Prostate gland (tissue), 2 donors: ENCODE measurements around the gene VSIG10. TPM values are rescaled to one million over a fixed set of nuclear protein-coding genes. Genes with fewer than 3 reads are reported as not detected.

ENCODE experiments used
- DNase-seq: peaks from one replicate; pipeline ENCODE4 v3.0.0-alpha.2; 2019; ENCODE audit warnings: low spot score
- H3K27ac ChIP-seq, 2 donors: fragments of 200-600 bp; sonication (generic); 2 replicates each; pipeline ENCODE4 v1.5.1; 2017 to 2019
- H3K27me3 ChIP-seq: fragments of 200-600 bp; sonication (generic); replicated peaks from 2 replicates; pipeline ENCODE4 v1.5.1; 2019; ENCODE audit not compliant: insufficient read depth
- H3K36me3 ChIP-seq, 2 donors: fragments of 200-600 bp; sonication (generic); 1 replicate in 1 of 2; 2 replicates in 1 of 2; pipeline versions ENCODE4 v1.5.1 to v1.8.1; 2017 to 2019
- H3K4me1 ChIP-seq: fragments of 200-600 bp; sonication (generic); replicated peaks from 2 replicates; pipeline ENCODE4 v1.5.1; 2019
- H3K4me3 ChIP-seq, 2 donors: fragments of 200-600 bp; sonication (generic); 2 replicates each; pipeline ENCODE4 v1.5.1; 2017 to 2019
- H3K9me3 ChIP-seq: fragments of 200-600 bp; sonication (generic); 2 replicates; pipeline ENCODE4 v1.5.1; 2017
- CTCF ChIP-seq, 4 experiments: fragments of 200-600 bp in 2 of 4; fragments of 450-650 bp in 2 of 4; sonication (generic) in 2 of 4; IDR thresholded peaks; 1 replicate in 3 of 4; 2 replicates in 1 of 4; pipeline ENCODE4 v1.5.1; 2016 to 2019; ENCODE audit warnings: antibody characterized with exemption in 4 of 4, mild to moderate bottlenecking in 2 of 4, moderate library complexity in 2 of 4
- POLR2A ChIP-seq: fragments of 450-650 bp; IDR thresholded peaks from one replicate; pipeline ENCODE4 v1.6.1; 2016; ENCODE audit warnings: antibody characterized with exemption, mild to moderate bottlenecking
- POLR2AphosphoS5 ChIP-seq: sonication (generic); formaldehyde crosslinking; IDR thresholded peaks from one replicate; pipeline ENCODE4 v1.6.1; 2017; ENCODE audit warnings: antibody characterized with exemption
- WGBS: methylation state at CpG from one replicate; pipeline ENCODE4 v1.1.5; 2018; 5-methylcytosine and 5-hydroxymethylcytosine counted together
- intact Hi-C: fragments of 100-400 bp; cut with DNase I; formaldehyde crosslinking; loops from one replicate; pipeline ENCODE4 v1.14.2; 2022
- small RNA-seq, 2 donors: library from RNA; depleted of rRNA; stranded (forward); fragments of <200 nt; gene quantifications; one replicate each; pipeline ENCODE3, GENCODE V24; 2016
- total RNA-seq, 2 donors: library from RNA; depleted of rRNA; stranded (reverse); fragments of >200 nt; gene quantifications; one replicate each; pipeline ENCODE4 v1.1.0, GENCODE V29; 2016

The VSIG10 gene
- total RNA-seq, 2 donors from 2014 or later: 39.8 to 49.5 TPM

GRCh38 chr12:118015944-118016343, 87.9 kb downstream of the VSIG10 start:
- peak overlapping the region; percentile 85 to 87 for H3K4me3 ChIP-seq
- H3K36me3 ChIP-seq: no peaks in the 10 kb centered on the region
- no peak for DNase-seq
- no peaks in the 10 kb centered on the region for H3K27me3 ChIP-seq
- intact Hi-C loops: no loop called here
- TF ChIP-seq POLR2AphosphoS5 (no peak), POLR2A (no peak), CTCF (IDR thresholded peaks at IDR 0.05) (no peak)
- 25% methylated on average over 9 of the region's 9 CpGs for WGBS
- no peak overlapping the region for H3K27ac ChIP-seq
- no peaks in the 10 kb centered on the region for H3K9me3 ChIP-seq
- no peaks in the 10 kb centered on the region for H3K4me1 ChIP-seq

GRCh38 chr12:118015306-118015705, 88.5 kb downstream of the VSIG10 start:
- TF ChIP-seq POLR2A (no peak), CTCF (IDR thresholded peaks at IDR 0.05) (no peak), POLR2AphosphoS5 (no peak)
- no peaks in the 10 kb centered on the region for H3K36me3 ChIP-seq
- no peaks in the 10 kb centered on the region for H3K27me3 ChIP-seq
- no peaks in the 10 kb centered on the region for H3K9me3 ChIP-seq
- H3K27ac ChIP-seq: no peak overlapping the region
- no peak overlapping the region for H3K4me3 ChIP-seq
- no peak for DNase-seq
- WGBS: 88% methylated on average over 2 of the region's 2 CpGs
- intact Hi-C loops: no loop called here
- no peaks in the 10 kb centered on the region for H3K4me1 ChIP-seq

Small RNA genes within 50 kb of the gene (small RNA-seq; reads per million reads assigned to genes)
- gene AC131159.1: 0 reads per million in 2 donors

Other genes with a start within 250 kb of the VSIG10 start
- gene KSR2, start 135.0 kb downstream of the VSIG10 start, total RNA-seq: 1 to 10 TPM; 1.0 to 1.7 TPM
- 10 to 100 TPM; 18.9 to 26.3 TPM for gene RFC5, start 87.3 kb downstream of the VSIG10 start, total RNA-seq
- gene WSB2, start 42.8 kb downstream of the VSIG10 start, total RNA-seq: 10 to 100 TPM; 41.3 to 99.2 TPM
- gene PEBP1, start 32.1 kb upstream of the VSIG10 start, total RNA-seq: 100 to 1,000 TPM; 538 to 621 TPM